GM18507 (cell line): Measurements from ENCODE around the gene PTPN1.
"Not testable (repeated sequence)": the region's sequence is repeated elsewhere in the genome, so short reads cannot be mapped to it uniquely, and the experiment has no call there.

Experiments
- DNase-seq: peaks from one replicate; pipeline ENCODE4 v3.0.0; 2011; ENCODE audit warnings: low read depth; ENCODE audit not compliant: insufficient read length; ENCODE audit errors: extremely low spot score
- FAIRE-seq: peaks from 2 replicates; lab custom pipeline; 2011; peaks lifted over from hg19 to GRCh38; lab: Jason Lieb, UNC

Gene PTPN1

GRCh38 chr20:50526403-50526989, 16.3 kb downstream of the PTPN1 start:
- FAIRE-seq, result no peak
- DNase-seq, result no peak

DNA sequence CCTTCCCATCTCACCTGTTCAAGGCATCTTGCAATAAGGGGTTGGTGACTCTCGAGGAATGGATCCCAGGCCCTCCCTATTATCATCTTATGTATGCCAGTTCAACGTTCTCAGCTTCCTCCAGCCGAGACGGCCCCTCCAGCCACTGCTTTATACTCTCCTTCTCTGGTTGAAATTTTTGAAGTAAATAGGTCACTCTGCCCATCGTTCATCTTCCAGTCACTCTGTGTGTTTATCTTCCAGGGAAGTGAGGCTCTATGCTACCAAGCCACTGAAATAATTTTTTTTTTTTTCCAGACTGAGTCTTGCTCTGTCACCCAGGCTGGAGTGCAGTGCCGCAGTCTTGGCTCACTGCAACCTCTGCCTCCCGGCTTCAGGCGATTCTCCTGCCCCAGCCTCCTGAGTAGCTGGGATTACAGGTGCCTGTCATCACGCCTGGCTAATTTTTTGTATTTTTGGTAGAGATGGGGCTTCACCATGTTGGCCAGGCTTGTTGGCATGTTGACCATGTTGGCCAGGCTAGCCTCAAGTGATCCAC, 17.0 kb downstream of the PTPN1 start:
- DNase-seq (no peak), FAIRE-seq (no peak)

DNA sequence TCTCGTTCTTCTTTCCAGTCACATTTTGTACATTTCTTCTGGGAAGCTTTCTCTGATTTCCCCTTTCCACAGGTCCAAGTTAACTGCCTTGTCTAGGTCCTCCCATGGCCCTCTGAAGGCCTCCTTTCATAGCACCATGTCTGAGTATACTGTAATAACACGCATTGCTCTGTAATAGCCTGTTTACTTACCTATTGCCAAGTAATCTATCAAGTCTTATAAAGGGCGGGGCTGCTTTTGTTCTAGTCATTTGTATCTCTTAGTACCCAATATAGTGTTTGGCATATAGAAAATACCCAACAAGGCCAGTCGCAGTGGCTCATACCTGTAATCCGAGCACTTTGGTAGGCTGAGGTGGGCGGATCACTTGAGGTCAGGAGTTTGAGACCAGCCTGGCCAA, 17.9 kb downstream of the PTPN1 start:
- no peak for FAIRE-seq
- DNase-seq, result no peak

DNA sequence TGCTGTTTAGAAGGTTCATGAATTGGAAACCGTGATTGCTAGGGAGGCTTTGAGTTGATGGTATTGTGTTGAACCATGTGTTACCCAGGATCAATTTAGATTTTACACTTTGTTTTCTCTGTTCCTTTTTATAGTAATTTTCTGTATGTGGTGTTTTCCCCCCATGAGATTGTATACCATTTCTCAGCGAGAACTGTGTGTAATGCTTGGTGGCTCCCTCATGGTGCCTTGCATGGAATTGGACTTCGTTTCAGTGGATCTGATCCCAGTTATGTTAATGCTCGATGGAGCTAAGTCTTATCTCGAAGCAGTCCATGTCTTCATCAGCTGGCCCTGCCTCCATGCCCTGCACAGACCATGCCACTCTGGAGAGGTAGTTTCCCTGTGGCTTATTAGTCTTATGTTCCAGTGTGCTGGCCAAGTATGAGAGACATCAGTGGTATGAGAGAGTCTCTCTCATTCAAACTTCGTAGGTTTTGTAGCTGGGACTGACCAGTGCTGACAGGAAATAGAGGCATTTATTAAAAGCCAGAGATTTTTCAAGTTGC, 18.7 kb downstream of the PTPN1 start:
- peak; percentile 69 for FAIRE-seq
- no peak for DNase-seq

DNA sequence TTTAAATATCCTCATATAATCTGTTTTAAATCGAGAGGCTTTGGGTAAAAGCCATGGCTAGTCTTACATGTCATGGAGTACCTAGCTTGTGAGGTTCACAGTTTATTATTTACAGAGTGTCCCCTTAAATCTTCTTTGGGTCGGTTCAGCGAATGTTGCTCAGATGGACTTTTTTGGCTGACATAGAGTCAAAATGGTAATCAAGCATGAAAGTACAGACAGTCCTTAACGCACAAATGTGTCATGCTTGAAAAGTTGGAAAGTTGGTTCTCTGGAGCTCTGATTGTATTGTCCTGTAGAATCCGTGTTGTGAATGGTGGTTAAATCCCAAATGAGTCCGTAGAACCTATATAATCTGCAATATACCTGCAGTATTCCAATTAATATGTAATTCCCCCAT, 22.0 kb downstream of the PTPN1 start:
- FAIRE-seq, result no peak
- DNase-seq, result no peak

GRCh38 chr20:50533061-50533460, 22.9 kb downstream of the PTPN1 start:
- DNase-seq (no peak), FAIRE-seq (no peak)

DNA sequence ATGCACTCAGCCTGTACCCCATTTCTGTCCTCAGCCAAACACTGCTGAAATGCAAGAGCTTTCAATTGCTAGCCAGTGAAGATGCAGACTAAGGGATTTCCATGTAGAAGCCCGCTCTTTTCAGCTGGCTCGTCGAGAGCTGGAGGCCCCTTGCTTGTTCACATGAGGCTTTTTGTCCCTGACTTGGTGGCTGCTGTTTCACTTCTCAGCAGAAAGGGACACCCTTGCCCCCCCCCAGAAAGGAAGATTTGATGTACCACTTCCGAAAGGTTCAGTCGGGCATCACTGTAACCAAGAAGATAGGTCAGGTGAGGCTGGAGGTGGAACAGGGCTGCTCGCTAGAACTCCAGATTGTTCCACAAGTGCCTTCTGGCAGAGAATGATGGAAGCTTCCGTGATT, 23.3 kb downstream of the PTPN1 start:
- FAIRE-seq, result no peak
- no peak for DNase-seq

DNA sequence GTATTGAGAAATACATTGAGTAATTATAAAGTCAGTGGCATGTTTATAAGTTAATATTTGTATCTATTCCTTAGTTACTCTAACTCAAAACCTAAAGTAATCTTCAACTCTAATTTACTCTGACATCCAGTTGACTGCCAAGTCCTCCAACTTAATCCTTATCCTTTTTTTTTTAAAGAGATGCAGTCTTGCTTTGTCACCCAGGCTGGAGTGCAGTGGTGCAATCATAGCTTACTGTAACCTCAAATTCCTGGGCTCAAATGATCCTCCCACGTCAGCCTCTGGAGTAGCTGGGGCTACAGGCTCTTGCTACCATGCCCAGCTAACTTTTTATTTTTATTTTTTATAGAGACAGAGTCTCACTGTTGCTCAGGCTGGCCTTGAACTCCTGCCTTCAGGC, 24.4 kb downstream of the PTPN1 start:
- DNase-seq, result no peak
- FAIRE-seq, result no peak

DNA sequence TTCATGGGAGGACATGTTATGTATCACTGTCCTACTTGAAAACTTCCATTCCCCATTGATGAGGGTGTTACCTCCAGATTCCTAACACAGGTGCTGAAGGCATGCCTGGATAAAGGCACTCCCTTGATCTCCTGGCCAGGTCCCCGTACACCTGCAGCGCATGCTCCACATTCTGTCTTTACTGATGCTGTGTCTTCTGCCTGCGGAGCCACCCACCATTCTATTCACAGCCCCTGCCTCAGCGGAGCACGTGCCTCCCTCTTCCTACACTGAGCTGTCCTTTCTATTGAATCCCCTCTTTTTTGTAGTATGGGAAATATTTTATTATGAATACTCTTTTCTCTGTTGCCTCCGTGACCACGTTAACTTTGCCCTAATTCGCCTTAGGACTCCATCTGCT, 25.0 kb downstream of the PTPN1 start:
- FAIRE-seq (no peak), DNase-seq (no peak)

DNA sequence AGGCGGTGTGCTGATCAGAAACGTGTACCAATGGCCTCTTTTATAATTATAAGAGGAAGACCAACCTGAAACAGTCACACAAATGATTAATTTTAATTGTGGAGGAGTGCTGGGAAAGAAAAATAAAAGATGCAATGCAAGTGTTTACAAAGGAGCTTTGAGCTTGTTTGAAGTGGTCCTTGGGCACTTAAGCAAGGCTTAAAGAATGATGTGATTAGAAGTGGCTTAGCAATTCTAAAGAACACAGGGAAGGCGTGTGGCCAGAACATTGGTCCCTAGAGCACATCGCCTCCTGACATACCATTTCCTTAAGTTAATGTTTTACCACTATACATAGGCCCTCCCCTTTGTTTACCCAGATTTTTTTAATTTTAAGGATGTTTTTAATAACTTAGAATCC, 26.1 kb downstream of the PTPN1 start:
- FAIRE-seq, result no peak
- no peak for DNase-seq

- DNase-seq (no peak), FAIRE-seq (peak; percentile 35)
Observed at GRCh38 chr20:50537546-50538201, 27.5 kb downstream of the PTPN1 start.

DNA sequence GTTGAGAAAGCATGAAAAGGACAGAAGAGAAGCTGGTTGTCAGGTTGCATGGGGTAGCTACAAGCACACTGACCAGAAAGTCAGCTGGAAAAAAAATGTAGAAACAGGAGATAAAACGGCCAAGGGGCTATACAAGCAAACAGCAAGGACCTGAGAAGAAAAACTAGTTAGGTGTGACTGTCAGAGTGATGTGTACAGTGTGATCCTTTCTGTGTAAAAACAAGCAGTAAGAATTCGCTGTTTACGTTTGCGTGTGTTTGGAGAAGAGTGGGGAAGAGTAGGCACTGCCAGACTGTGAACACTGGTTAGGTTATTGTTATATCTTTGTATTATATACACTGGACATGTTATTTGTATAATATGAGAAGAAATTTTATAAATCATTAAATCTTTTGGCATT, 28.1 kb downstream of the PTPN1 start:
- DNase-seq (no peak), FAIRE-seq (no peak)

- FAIRE-seq, DNase-seq: not testable (repeated sequence)
Observed at GRCh38 chr20:50539798-50540197, 29.6 kb downstream of the PTPN1 start.

DNA sequence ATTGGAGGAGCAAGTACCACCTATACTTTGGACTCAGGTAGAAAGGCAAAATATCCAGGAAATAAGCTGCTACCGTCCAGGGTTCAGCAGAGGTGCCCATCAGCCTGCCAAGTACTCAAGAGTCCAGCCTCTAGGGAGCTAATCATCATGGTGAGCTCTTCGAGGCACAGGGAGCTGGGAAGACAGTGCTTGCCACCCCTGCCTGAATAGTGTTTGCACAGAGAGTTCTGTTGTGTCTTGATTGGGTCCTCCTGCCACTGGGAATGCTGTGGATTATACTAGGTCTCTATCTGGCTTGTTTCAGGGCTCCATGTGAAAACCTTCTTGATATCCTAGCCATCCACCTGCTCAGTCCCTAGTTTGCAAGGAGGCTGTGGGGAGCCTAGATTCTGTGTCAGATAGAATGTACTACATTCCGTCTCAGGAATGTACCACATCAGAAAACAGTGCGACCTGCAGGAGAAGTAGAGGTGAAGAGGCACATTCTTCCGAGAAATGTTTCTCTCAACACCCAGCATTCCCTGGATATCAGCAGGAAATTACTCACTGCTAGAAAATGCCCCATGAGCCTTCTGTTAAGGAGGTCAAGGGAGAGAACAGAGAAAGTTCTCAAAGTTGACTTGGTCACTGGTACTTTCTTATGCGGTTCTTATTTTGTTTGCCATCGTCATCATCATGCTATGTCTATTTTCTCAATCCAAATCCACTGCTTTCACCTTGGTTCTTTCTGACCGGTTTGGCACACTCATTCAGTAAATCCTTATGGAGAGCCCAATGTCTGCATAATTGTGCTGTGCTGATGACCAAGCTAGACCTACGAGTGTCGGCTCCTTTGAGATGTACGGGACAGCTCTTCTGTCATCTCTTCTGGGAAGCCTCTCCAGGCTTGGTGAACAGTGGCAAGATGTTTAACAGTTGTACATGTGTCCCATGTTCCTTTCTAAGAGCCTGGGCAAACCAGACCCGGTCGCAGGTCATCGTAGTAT, 30.7 kb downstream of the PTPN1 start:
- FAIRE-seq, result peak; percentile 54
- no peak for DNase-seq

DNA sequence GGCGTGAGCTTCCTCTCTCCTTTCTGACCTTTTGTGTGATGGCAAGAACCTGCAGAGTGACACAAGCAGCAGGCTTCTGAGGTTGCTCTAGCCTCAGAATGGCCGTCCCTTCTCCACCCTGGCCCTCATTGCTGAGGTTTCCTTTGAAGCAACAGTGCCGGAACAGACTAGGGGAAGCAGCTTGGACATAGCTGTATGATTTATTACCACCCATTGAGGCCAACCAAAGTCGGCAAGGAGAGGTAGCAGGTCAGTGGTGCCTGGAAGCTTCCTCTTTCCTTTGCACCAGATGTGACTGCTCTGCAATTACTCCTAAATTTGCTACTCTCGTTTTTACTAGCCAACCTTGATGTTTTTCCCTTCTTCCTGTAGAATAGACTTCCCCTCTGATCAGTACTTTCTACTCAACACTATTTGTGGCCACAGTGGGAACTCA, 31.4 kb downstream of the PTPN1 start:
- no peak for DNase-seq
- peak; percentile 93 for FAIRE-seq

DNA sequence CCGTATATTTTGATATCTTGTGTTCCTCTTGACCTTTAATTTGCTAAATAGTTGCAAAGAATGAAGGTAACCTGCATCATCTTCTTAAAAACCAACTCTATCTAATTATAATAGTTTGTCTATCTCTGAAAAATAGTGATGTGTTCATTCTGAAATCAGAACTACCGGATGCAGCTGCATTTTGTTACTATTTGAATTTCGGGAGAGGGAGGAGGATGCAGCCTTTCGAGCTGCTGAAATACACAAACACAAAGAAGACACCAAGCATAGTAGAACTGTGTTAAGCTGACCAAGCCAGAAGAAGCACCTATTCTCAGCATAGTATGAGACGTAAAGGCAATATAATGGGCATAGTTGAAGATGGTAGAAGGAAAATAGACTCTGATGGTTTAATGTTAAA, 33.1 kb downstream of the PTPN1 start:
- DNase-seq, result no peak
- FAIRE-seq, result peak; percentile 47

DNA sequence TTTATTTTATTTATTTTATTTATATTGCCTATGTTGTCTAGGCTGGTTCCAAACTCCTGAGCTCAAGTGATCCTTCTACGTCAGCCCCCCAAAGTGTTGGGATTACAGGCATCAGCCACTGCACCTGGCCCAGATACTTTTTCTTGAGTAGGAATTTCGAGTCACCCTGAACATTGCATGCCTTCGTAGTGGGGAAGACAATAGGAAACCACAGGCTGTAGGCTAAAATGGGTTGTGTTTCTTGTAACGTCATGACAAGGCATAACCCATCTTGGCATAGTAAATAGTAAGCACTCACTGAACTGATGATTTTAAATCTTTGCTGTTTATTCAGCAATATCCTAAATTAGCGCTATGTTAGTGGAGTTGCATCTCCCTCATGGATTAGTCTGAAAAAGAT, 34.9 kb downstream of the PTPN1 start:
- FAIRE-seq (no peak), DNase-seq (no peak)

- FAIRE-seq (peak; percentile 90), DNase-seq (no peak)
Observed at GRCh38 chr20:50546729-50547314, 36.6 kb downstream of the PTPN1 start.

- no peak for DNase-seq
- no peak for FAIRE-seq
Observed at GRCh38 chr20:50547964-50548363, 37.8 kb downstream of the PTPN1 start.

DNA sequence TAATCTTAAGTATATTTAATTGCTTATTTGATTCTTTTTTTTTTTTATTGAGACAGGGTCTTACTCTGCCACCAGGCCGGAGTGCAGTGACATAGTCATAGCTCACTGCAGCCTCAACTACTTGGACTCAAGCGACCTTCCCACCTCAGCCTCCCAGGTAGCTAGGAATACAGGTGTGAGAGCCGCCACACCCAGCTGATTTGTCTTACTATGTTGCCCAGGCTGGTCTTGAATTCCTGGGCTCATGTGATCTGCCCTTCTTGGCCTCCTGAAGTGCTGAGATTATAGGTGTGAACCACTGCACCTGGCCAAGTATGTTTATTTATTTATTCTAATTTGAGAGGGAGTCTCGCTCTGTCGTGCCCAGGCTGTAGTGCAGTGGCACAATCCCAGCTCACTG, 38.2 kb downstream of the PTPN1 start:
- no peak for FAIRE-seq
- no peak for DNase-seq
